Stimulated activated CD4-positive, alpha-beta T cell treated with anti-CD3 and anti-CD28 coated beads, TNF-alpha, amount 100 ng/mL, for 48 hours (primary cell): ENCODE results near the gene ARHGEF7.

Experiments used
- DNase-seq, 3 donors: peaks; one replicate each; pipeline ENCODE4 v3.0.0-alpha.2; 2020; ENCODE audit warnings: low read depth in 3 of 3

The ARHGEF7 gene

GRCh38 chr13:111201304-111201940 is 86.3 kb downstream of the ARHGEF7 start:
- no peak for DNase-seq

DNA sequence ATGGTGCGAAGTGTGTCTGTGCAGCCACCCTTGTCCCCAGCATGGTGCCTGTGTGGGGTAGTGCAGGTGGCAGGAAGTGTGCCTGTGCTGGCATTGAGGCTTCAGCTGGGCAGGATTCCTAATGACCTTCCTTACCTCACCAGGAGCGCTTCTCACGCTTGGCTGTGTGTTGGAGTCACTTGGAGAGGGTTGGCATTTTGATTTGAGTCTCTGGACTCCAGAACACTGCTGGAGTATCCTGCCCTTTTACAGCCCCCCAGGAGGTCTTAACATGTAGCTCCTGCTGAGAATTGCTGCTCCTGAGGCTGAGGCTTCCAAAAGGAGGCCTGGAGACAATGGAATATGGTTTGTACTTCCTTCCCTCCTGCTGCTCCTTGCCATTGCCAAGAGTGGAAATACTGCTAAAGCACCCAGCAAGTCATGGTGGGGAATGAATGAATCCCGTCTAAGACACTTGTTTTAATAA is 87.1 kb downstream of the ARHGEF7 start:
- no peak for DNase-seq

DNA sequence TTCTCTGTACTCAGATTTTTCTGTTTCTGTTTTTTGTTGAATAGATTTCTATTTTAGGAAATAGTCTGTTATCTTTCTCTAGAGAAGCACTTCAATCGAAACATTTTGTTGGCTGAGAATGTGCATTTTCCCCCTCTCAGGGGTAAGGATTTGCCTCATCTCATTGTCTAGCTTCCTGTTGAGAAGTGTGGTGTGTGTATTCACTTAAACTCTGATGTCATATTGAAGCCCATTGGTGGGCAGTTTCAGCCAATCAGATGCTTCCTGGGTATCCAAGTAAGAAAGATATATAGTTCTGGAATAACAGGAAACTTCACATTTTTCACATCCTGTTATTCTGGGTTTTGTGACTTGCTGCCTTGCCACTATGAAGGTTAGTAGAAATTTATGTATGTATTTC is 87.6 kb downstream of the ARHGEF7 start:
- no peak for DNase-seq

DNA sequence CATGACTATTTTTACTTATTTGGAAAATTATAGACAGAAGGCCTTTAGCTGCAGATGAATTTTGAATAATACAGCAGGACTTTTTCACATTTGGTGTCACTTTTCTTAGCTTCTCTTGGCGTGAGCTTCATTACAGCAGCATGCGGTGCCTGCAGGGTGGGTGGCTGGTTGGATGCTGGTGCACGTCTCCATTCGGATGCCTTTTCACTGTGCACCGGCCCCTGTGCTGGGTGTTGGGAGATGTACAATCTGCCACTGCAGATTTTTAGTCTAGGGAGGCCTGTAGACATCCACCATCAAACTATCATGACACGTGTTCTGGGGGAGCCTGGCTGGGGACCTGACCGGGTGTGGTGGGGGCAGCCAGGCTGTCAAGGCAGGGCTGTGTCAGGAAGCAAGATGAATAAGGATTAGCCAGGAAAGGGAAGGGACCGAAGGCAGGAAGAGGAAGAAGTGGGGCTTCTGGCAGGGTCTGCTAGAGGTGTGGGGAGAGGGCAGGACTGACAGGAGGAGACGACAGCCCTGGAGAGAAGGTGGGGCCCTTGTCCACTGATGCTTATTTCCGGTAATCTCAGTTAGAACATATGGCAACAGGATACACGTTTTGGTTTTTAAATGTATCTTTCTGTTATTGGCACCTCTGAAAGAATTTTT is 88.8 kb downstream of the ARHGEF7 start:
- no peak for DNase-seq

DNA sequence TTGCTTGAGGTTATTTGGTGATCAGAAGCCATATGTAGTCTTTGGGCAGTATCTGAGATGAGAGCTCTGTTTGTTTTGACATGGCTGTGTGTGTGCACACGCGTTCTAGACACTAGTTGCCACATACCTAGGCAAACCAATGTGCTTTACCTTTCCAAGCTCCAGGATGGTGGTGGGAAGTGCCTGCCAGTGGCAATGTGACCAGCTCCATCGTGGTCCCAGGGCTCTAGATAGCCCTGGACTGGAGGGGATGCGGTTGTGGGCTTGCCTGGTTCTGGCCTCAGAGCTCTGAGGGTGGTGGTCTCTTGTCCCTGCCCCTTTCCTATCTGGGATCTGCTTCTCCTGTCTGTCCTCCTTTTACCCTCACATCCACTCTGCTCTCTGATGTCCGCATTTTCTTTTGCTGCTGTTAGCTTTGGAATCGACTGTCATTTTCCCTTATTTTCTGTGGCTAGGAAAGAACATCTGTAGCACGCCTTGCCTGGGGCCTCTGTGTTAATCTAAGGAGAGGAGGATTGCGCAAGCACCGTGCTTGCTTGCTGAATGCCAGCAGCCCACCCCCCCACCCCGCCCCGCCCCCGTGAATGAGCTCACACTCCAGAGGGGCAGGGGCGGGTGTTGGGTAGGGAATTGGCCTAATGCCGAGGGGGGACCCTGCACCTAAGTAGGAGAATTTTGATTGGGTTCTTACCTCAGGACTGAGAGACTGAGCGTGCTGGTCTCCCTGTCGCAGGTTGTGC is 89.5 kb downstream of the ARHGEF7 start:
- no peak for DNase-seq

DNA sequence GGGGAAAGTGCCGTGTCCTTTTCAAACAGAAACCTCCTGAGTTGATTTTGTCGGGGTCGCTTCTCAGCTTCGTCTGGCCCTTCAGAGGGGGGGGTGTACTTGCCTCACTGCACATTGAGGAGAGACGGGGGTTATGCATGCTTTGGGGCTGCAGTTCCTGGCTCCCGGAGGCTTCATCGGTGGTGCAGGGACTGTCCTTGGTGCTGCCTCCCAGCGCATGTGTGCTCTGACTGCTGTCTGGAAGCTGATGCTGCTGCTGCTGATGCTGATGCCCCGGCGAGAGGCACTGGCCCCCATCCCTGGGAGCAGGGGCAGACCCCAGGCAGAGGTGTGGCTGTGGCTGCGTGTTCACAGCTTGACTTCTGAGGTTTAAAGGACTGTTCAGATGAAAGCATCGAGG is 91.0 kb downstream of the ARHGEF7 start:
- no peak for DNase-seq

GRCh38 chr13:111209613-111210012 is 94.5 kb downstream of the ARHGEF7 start:
- no peak for DNase-seq

DNA sequence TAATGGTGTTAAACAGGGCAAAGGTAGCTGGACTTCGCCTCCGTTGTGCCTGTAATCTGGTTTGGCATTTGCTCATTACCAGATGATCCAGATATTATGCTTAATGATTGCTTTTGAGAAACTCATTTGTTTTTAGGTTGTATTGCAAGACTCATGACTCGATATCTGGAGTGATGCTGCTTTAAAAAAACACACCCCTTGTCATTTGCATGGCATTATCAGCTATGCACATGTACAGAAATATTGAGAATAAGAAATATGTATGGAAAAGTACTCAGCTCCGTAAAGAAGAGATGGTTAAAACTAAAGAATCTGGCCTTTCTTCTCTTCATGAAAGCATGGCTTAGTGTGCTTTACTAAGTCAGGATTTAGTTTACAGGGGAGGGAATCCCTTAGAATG is 95.0 kb downstream of the ARHGEF7 start:
- DNase-seq, result no peak

- no peak for DNase-seq
These were observed 95.7 kb downstream of the ARHGEF7 start for GRCh38 chr13:111210544-111211469.

DNA sequence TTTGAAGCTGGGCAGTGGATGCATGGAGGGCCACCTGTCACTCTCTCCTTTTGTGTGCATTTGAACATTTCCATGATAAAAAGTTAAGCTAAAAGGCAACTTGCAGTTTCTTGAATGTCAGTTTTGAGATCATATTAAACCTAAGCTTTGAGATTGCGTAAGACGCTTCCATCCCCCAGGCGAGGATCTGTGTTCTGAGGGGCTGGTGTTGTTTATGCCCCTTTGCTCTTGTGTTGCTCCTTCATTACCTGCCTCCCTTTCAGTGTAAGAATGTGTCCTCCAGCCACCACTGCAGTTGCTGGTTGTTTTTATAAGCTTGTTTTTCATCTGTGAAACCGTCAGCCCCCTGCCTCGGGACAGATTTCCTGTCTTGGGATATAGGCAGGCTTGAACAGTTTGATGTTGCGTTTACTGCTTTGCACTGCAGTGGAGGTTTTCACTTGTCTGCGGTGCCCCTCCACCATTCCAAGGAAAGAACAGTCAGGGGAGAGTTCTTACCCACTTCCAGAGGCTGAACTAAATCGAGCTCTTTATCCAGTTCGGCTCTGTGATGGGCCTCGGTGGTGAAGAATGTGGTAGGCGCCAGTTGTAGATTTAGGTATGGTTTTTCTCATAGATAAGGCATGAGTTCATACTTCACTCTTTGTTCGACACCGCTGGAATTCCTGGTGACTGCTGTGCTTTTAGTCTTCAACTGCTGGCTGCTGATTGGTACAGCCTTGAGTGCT is 96.8 kb downstream of the ARHGEF7 start:
- DNase-seq, result no peak

DNA sequence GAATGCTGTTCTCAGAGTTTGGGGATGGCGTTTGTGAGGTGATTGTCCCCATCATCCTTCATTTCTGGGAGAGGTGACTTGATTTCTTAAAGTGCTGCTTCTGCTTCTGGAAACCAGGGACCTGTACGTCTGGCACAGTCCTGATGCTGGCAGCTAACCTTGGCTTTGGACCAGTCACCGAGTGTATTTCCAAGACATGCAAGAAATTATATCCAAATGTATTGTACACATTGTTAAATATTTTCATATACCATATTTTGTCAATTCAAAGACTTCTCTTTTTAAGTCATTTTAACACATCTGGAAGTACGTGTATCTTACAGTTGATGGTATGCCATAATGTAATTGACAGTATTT is 97.4 kb downstream of the ARHGEF7 start:
- no peak for DNase-seq

GRCh38 chr13:111213964-111214726 is 99.0 kb downstream of the ARHGEF7 start:
- DNase-seq, result no peak

- DNase-seq, result no peak
These were observed 100.3 kb downstream of the ARHGEF7 start for GRCh38 chr13:111215081-111216047.

DNA sequence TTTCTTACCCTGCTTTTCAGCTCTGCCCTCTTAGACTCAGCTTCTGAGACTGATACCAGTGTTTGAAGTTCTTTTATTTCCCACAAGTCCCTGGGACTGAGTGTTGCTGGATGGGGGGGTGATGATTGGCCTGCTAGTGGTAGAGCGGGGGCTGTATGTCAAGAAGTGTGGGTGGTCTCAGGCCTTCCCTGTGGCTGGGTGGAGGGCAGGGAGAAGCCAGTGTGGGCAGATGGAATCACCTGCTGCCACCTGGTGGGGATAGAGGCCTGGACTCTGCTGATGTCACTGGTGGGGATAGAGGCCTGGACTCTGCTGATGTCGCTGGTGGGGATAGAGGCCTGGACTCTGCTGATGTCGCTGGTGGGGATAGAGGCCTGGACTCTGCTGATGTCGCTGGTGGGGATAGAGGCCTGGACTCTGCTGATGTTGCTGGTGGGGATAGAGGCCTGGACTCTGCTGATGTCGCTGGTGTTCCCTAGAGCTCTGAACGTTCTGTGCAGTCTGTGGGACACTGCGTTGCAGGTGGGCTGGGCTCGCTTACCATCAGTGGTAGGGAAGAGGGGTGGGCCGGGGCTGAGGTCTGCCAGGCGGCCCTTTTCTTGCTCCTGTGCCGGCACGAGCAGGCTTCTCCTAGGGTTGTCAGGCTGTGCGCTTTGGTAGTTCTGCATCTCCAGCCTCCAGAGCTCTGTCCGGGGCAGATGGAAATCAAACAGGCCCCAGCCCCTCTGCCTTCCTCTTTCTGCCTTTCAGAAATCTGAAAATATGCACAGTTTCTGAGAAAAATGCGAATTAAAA is 101.3 kb downstream of the ARHGEF7 start:
- peak in 1 of 3 donors; percentile 7 for DNase-seq

- DNase-seq, result no peak
These were observed 102.5 kb downstream of the ARHGEF7 start for GRCh38 chr13:111217641-111218040.

DNA sequence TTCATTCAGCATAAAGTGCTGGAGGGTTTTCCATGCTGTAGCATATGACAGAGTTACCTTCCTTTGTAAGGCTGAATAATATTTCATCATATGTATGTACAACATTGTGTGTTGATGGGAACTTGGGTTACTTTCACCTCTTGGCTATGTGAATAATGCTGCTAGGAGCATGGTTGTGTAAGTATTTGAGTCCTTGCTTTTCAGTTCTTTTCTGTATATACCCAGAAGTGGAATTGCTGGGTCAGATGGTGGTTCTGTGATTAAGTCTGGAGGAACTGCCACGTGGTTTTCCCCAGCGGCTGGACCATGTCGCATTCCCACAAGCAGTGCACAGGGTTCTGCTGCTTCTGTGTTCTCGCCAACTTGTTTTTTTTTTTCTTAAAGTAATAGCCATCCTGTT is 104.2 kb downstream of the ARHGEF7 start:
- DNase-seq, result no peak

- DNase-seq, result no peak
These were observed 104.8 kb downstream of the ARHGEF7 start for GRCh38 chr13:111219950-111220349.

GRCh38 chr13:111225166-111225565 is 110.1 kb downstream of the ARHGEF7 start:
- DNase-seq, result no peak
